Activated T-helper 1 cell treated with Interleukin-2 at 50 U/mL for 16 hours (primary cell): ENCODE results near the gene THBD.
"Not testable (repeated sequence)": the region's sequence is repeated elsewhere in the genome, so short reads cannot be mapped to it uniquely, and the experiment has no call there.

Experiments used
- DNase-seq: peaks from one replicate; pipeline ENCODE4 v3.0.0-alpha.2; 2020; ENCODE audit warnings: low read depth

The THBD gene

GRCh38 chr20:23034721-23035671, 14.5 kb downstream of the THBD start, which contains the start of gene SSTR4:
Gene SSTR4 (plus strand): TSS chr20:23035312. CDS start chr20:23035484, 172 bp downstream.
- no peak for DNase-seq

- DNase-seq, result no peak
These were observed 15.6 kb downstream of the THBD start for GRCh38 chr20:23033918-23034317.

GRCh38 chr20:23032750-23033078, 16.8 kb downstream of the THBD start:
- DNase-seq, result no peak

- no peak for DNase-seq
These were observed 17.3 kb downstream of the THBD start for GRCh38 chr20:23032056-23032749.

GRCh38 chr20:23031346-23031745, 18.1 kb downstream of the THBD start:
- no peak for DNase-seq

GRCh38 chr20:23029324-23029723, 20.1 kb downstream of the THBD start:
- DNase-seq, result no peak

- no peak for DNase-seq
These were observed 21.1 kb downstream of the THBD start for GRCh38 chr20:23028392-23028791.

GRCh38 chr20:23027721-23028120, 21.8 kb downstream of the THBD start:
- DNase-seq, result no peak

- not testable (repeated sequence) for DNase-seq
These were observed 24.0 kb downstream of the THBD start for GRCh38 chr20:23025503-23025902.

- DNase-seq, result no peak
These were observed 24.8 kb downstream of the THBD start for GRCh38 chr20:23024701-23025100.

GRCh38 chr20:23023621-23024177, 25.8 kb downstream of the THBD start:
- DNase-seq, result no peak

GRCh38 chr20:23022849-23023248, 26.6 kb downstream of the THBD start:
- DNase-seq, result no peak

GRCh38 chr20:23021951-23022350, 27.5 kb downstream of the THBD start:
- DNase-seq, result no peak

GRCh38 chr20:23021541-23021940, 27.9 kb downstream of the THBD start:
- DNase-seq, result no peak

- DNase-seq, result no peak
These were observed 29.0 kb downstream of the THBD start for GRCh38 chr20:23020230-23021018.

GRCh38 chr20:23019403-23019802, 30.1 kb downstream of the THBD start:
- DNase-seq, result no peak

- no peak for DNase-seq
These were observed 30.5 kb downstream of the THBD start for GRCh38 chr20:23018941-23019340.

- DNase-seq, result no peak
These were observed 31.0 kb downstream of the THBD start for GRCh38 chr20:23018432-23018831.

GRCh38 chr20:23017516-23017915, 32.0 kb downstream of the THBD start:
- no peak for DNase-seq

- no peak for DNase-seq
These were observed 36.0 kb downstream of the THBD start for GRCh38 chr20:23013429-23013828.

GRCh38 chr20:23011008-23011721, 38.3 kb downstream of the THBD start:
- DNase-seq, result no peak
